ENCODE data around the gene HRC.

DNA sequence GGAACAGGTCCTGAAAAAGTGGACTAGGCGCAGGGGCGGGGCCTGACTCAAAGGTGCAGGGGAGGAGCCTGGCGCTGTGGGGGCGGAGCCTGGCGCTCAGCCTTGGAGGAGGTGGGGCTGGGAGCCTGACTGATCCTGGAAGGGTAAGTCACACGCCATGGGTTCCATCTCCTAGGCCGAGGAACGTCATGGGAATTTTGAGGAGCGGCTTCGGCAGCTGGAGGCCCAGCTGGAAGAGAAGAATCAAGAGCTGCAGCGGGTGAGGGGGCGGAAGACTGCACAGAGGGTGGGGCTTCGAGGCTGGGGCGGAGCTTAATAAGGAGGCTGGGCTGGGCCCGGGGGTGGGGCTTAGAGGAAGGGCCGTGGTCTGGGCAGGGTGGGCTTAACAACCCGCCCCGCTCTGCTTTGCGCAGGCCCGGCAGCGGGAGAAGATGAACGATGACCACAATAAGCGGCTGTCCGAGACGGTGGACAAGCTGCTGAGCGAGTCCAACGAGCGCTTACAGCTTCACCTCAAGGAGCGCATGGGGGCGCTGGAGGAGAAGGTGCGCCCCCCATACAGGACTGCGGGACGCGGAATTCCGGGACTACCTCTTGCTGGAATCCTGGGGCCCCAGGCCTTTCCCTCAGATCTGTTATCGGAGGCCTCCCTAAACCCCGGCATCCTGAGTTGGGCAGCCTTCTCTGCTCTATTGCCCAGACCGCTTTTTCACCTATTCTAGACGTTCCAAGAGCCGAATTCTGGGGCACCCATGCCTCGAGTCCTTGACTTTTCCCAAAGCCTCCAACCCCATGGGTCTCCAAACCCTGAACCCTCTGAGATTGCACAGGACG is 21.4 kb downstream of the HRC start:
- TF ChIP-seq, protein P1, sequence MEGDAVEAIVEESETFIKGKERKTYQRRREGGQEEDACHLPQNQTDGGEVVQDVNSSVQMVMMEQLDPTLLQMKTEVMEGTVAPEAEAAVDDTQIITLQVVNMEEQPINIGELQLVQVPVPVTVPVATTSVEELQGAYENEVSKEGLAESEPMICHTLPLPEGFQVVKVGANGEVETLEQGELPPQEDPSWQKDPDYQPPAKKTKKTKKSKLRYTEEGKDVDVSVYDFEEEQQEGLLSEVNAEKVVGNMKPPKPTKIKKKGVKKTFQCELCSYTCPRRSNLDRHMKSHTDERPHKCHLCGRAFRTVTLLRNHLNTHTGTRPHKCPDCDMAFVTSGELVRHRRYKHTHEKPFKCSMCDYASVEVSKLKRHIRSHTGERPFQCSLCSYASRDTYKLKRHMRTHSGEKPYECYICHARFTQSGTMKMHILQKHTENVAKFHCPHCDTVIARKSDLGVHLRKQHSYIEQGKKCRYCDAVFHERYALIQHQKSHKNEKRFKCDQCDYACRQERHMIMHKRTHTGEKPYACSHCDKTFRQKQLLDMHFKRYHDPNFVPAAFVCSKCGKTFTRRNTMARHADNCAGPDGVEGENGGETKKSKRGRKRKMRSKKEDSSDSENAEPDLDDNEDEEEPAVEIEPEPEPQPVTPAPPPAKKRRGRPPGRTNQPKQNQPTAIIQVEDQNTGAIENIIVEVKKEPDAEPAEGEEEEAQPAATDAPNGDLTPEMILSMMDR (conservative IDR thresholded peaks at IDR 0.05) = no peak
- no peak for TF ChIP-seq EZH2 (IDR thresholded peaks at IDR 0.05; ENCODE audit: low read depth)
